HL-60 (cell line): ENCODE data around the gene C11orf16.

Experiments
- GABPA ChIP-seq: IDR thresholded peaks from 2 replicates; pipeline ENCODE4 v1.6.1; 2012; ENCODE audit warnings: low read depth
- TF ChIP-seq, protein P1 (sequence below): IDR thresholded peaks from one replicate; pipeline ENCODE4 v1.5.1; 2011; ENCODE audit warnings: low read length, control low read depth, inconsistent platforms; ENCODE audit not compliant: insufficient read depth
- TF ChIP-seq, protein P2 (sequence below): IDR thresholded peaks from 2 replicates; pipeline ENCODE4 v1.6.1; 2012; ENCODE audit warnings: low read depth; ENCODE audit not compliant: insufficient replicate concordance

DNA sequence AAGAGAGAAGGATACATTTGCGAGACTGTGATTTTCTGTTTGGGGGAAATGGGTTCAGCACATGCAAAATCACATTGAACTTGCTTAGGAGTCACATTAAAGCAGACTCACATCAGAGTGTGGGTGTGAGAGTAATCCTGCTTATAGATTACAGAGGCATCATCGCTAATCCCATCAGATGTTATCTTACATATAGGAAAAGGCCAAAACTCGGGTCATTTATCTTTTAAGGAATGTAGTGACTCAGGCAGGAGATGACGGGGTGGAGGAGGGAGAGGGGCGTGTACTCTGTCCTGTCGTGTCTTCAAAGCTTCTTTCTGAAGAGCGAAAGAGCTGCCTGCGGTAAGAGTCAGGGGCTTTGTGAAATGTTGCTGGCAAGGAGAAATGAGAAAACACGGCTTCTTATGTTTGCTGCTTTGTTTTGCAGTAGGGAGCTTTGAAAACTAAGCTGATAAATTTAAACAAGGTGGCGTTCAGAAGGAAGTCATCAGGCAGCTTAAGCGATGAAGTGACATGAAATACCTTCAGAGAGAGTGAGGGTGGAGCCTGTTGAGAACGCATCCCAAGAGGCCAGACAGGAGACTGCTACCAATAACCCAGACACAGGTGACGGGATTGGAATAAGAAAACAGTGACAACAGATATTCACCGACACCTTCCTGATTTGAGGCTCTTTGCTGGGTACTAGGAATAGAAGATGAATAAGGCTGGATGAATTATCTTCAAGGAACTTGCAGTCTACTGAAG, 2.2 kb upstream of the C11orf16 start:
- TF ChIP-seq, protein P1, sequence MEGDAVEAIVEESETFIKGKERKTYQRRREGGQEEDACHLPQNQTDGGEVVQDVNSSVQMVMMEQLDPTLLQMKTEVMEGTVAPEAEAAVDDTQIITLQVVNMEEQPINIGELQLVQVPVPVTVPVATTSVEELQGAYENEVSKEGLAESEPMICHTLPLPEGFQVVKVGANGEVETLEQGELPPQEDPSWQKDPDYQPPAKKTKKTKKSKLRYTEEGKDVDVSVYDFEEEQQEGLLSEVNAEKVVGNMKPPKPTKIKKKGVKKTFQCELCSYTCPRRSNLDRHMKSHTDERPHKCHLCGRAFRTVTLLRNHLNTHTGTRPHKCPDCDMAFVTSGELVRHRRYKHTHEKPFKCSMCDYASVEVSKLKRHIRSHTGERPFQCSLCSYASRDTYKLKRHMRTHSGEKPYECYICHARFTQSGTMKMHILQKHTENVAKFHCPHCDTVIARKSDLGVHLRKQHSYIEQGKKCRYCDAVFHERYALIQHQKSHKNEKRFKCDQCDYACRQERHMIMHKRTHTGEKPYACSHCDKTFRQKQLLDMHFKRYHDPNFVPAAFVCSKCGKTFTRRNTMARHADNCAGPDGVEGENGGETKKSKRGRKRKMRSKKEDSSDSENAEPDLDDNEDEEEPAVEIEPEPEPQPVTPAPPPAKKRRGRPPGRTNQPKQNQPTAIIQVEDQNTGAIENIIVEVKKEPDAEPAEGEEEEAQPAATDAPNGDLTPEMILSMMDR, result no peak
- TF ChIP-seq, protein P2, sequence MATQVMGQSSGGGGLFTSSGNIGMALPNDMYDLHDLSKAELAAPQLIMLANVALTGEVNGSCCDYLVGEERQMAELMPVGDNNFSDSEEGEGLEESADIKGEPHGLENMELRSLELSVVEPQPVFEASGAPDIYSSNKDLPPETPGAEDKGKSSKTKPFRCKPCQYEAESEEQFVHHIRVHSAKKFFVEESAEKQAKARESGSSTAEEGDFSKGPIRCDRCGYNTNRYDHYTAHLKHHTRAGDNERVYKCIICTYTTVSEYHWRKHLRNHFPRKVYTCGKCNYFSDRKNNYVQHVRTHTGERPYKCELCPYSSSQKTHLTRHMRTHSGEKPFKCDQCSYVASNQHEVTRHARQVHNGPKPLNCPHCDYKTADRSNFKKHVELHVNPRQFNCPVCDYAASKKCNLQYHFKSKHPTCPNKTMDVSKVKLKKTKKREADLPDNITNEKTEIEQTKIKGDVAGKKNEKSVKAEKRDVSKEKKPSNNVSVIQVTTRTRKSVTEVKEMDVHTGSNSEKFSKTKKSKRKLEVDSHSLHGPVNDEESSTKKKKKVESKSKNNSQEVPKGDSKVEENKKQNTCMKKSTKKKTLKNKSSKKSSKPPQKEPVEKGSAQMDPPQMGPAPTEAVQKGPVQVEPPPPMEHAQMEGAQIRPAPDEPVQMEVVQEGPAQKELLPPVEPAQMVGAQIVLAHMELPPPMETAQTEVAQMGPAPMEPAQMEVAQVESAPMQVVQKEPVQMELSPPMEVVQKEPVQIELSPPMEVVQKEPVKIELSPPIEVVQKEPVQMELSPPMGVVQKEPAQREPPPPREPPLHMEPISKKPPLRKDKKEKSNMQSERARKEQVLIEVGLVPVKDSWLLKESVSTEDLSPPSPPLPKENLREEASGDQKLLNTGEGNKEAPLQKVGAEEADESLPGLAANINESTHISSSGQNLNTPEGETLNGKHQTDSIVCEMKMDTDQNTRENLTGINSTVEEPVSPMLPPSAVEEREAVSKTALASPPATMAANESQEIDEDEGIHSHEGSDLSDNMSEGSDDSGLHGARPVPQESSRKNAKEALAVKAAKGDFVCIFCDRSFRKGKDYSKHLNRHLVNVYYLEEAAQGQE, result no peak
- TF ChIP-seq GABPA, result no peak
